ENCODE measurements around the gene EPG5. TPM values are rescaled to one million over a fixed set of nuclear protein-coding genes. Genes with fewer than 3 reads are reported as not detected.

Gene EPG5
- 15.2 and 16.7 TPM in 2 replicates for total RNA-seq (2021)
- percentile 73 among the genes with signal in this experiment for Bru-seq, nascent RNA
- BruChase-seq, experiment 1, labeled RNA remaining after a 2-hour chase, result percentile 73 among the genes with signal in this experiment
- percentile 65 among the genes with signal in this experiment for BruChase-seq, experiment 2, labeled RNA remaining after a 6-hour chase
- long read RNA-seq, partial matches to known transcripts, result 3 of 13 reads
- long read RNA-seq, other reads (novel, unspliced or antisense), result 10 of 13 reads

GRCh38 chr18:45967007-45967706 lies at the start of gene EPG5:
TSS of gene EPG5 (minus strand) at chr18:45967329. CDS start at chr18:45967239, 90 bp downstream.
- TF ChIP-seq EZH2 (IDR thresholded peaks at IDR 0.05; ENCODE audit: borderline replicate concordance, low read depth, low read length, poor library complexity, severe bottlenecking), result no peak
- TF ChIP-seq CTCF (conservative IDR thresholded peaks at IDR 0.05; ENCODE audit: low read depth, low read length), result no peak
- Histone ChIP-seq H3K27me3 (replicated peaks; ENCODE audit: insufficient read depth, low read depth, low read length, poor library complexity) (no peaks in the 10 kb centered on the region), H3K4me1 (ENCODE audit: insufficient read depth, low read length, poor library complexity, severe bottlenecking) (no peaks in the 10 kb centered on the region), H3K4me3 (ENCODE audit: low read depth, low read length, poor library complexity, severe bottlenecking) (peak within 1 kb of the TSS; percentile 96), H3K36me3 (ENCODE audit: insufficient read depth, low read length, poor library complexity, severe bottlenecking) (no peaks in the 10 kb centered on the region), H3K27ac (ENCODE audit: low read depth, low read length, poor library complexity, severe bottlenecking) (peak within 1 kb of the TSS; percentile 69), H3K9me3 (ENCODE audit: low read depth, low read length, poor library complexity, severe bottlenecking) (no peaks in the 10 kb centered on the region)
- ChIA-PET CTCF (no interaction called here), POLR2A (ENCODE audit: low non-redundant PET) (interaction anchor here (0.5 kb wide), 1 partner anchor 131 kb away, joined by 10 read pairs; no protein-coding TSS in a partner anchor)
- BruUV-seq (replicated peaks), result no TSS peak
- intact Hi-C loops (cut with micrococcal nuclease; ENCODE audit: unreplicated experiment), result no loop called here
- peak; percentile 95 for DNase-seq (ENCODE audit: low spot score)

GRCh38 chr18:46013484-46014189 lies 46.5 kb upstream of the EPG5 start:
- POLR2A ChIA-PET (ENCODE audit: low non-redundant PET), result interaction anchor here (1.0 kb wide), 1 partner anchor 15 kb away, joined by 3 read pairs; no protein-coding TSS in a partner anchor

More at GRCh38 chr18:46013484-46014189, 46.5 kb upstream of the EPG5 start:
- no peaks in the 10 kb centered on the region for H3K27me3 ChIP-seq (replicated peaks; ENCODE audit: insufficient read depth, low read depth, low read length, poor library complexity)
- H3K36me3 ChIP-seq (ENCODE audit: insufficient read depth, low read length, poor library complexity, severe bottlenecking), result no peaks in the 10 kb centered on the region
- no peak overlapping the region for H3K27ac ChIP-seq (ENCODE audit: low read depth, low read length, poor library complexity, severe bottlenecking)
- CTCF ChIA-PET, result no interaction called here
- H3K4me1 ChIP-seq (ENCODE audit: insufficient read depth, low read length, poor library complexity, severe bottlenecking), result no peaks in the 10 kb centered on the region
- BruUV-seq (replicated peaks), result no TSS peak
- H3K4me3 ChIP-seq (ENCODE audit: low read depth, low read length, poor library complexity, severe bottlenecking), result no peak overlapping the region
- TF ChIP-seq EZH2 (IDR thresholded peaks at IDR 0.05; ENCODE audit: borderline replicate concordance, low read depth, low read length, poor library complexity, severe bottlenecking) (no peak), CTCF (conservative IDR thresholded peaks at IDR 0.05; ENCODE audit: low read depth, low read length) (no peak)
- DNase-seq (ENCODE audit: low spot score), result no peak
- intact Hi-C loops (cut with micrococcal nuclease; ENCODE audit: unreplicated experiment), result no loop called here
- H3K9me3 ChIP-seq (ENCODE audit: low read depth, low read length, poor library complexity, severe bottlenecking), result no peaks in the 10 kb centered on the region
